ENCODE data around the gene PPP2R2B. TPM values are rescaled to one million over a fixed set of nuclear protein-coding genes. Genes with fewer than 3 reads are reported as not detected.

PPP2R2B gene
- polyA plus RNA-seq, 1 donor (not counting 4 experiments of a cell fraction or from before 2014, with no cell fraction given): 0.33 TPM

DNA sequence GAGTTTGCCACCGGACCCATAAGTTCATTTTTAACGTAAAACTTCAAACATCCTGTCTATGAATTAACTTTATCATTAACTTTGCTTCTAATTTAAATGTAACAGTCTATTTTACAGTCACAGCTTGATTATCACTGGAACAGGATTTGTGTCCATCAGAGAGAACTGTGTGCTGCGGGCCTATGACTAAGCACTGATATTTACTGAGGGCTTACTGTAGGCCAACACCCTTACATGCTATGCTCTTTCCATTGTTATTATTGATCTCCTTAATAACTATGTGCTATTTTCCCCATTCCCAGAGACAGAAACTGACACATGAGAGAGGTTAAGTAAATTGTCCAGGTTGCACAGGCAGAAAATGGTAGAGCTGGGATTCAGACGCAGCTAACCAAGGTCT, 338.6 kb downstream of the PPP2R2B start:
- no peak overlapping the region for H3K27ac ChIP-seq (ENCODE audit: control insufficient read depth, insufficient read depth, low read length)
- no peaks in the 10 kb centered on the region for H4K20me1 ChIP-seq (ENCODE audit: control insufficient read depth, extremely low read depth, insufficient read depth, low read length)
- H3K27me3 ChIP-seq (ENCODE audit: control insufficient read depth, extremely low read depth, insufficient read depth, low read length): no peaks in the 10 kb centered on the region
- H3K36me3 ChIP-seq (ENCODE audit: control insufficient read depth in 2 of 2, extremely low read depth in 1 of 2, insufficient read depth in 2 of 2, low read length in 2 of 2): no peaks in the 10 kb centered on the region
- no peak overlapping the region for H2AFZ ChIP-seq (ENCODE audit: control insufficient read depth, low read length)
- DNase-seq (ENCODE audit: low read depth, low spot score) (no peak), FAIRE-seq (no peak)
- H3K4me2 ChIP-seq (ENCODE audit: control insufficient read depth, extremely low read depth, insufficient read depth, low read depth, low read length): no peak overlapping the region
- H3K9ac ChIP-seq (ENCODE audit: control insufficient read depth, extremely low read depth, insufficient read depth, low read length): no peak overlapping the region
- no peaks in the 10 kb centered on the region for H3K79me2 ChIP-seq (ENCODE audit: control insufficient read depth, insufficient read depth, low read length)
- H3K4me1 ChIP-seq (ENCODE audit: control insufficient read depth, extremely low read depth, insufficient read depth, low read length): no peaks in the 10 kb centered on the region
- no peaks in the 10 kb centered on the region for H3K9me3 ChIP-seq (ENCODE audit: control insufficient read depth, low read depth, low read length)
- H3K9me1 ChIP-seq (ENCODE audit: control insufficient read depth, extremely low read depth, insufficient read depth, low read length): no peaks in the 10 kb centered on the region
- dilution Hi-C loops (cut with MboI; ENCODE audit: extremely low pct_ligation_motif_present, low sequenced_read_pairs): loop anchor here (25.0 kb wide), 1 partner anchor 422 kb away; no protein-coding TSS in a partner anchor
- no peak for TF ChIP-seq EZH2 (IDR thresholded peaks at IDR 0.05; ENCODE audit: low read length)
- TF ChIP-seq, protein P1, sequence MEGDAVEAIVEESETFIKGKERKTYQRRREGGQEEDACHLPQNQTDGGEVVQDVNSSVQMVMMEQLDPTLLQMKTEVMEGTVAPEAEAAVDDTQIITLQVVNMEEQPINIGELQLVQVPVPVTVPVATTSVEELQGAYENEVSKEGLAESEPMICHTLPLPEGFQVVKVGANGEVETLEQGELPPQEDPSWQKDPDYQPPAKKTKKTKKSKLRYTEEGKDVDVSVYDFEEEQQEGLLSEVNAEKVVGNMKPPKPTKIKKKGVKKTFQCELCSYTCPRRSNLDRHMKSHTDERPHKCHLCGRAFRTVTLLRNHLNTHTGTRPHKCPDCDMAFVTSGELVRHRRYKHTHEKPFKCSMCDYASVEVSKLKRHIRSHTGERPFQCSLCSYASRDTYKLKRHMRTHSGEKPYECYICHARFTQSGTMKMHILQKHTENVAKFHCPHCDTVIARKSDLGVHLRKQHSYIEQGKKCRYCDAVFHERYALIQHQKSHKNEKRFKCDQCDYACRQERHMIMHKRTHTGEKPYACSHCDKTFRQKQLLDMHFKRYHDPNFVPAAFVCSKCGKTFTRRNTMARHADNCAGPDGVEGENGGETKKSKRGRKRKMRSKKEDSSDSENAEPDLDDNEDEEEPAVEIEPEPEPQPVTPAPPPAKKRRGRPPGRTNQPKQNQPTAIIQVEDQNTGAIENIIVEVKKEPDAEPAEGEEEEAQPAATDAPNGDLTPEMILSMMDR (optimal IDR thresholded peaks at IDR 0.05 in 1 of 3, IDR thresholded peaks at IDR 0.05 in 1 of 3, conservative IDR thresholded peaks at IDR 0.05 in 1 of 3; ENCODE audit: extremely low read depth in 1 of 3, insufficient read depth in 2 of 3, low read length in 3 of 3): no peak
- no peak overlapping the region for H3K4me3 ChIP-seq (ENCODE audit: control insufficient read depth in 2 of 3, extremely low read depth in 1 of 3, insufficient read depth in 2 of 3, low read depth in 1 of 3, low read length in 3 of 3)

DNA sequence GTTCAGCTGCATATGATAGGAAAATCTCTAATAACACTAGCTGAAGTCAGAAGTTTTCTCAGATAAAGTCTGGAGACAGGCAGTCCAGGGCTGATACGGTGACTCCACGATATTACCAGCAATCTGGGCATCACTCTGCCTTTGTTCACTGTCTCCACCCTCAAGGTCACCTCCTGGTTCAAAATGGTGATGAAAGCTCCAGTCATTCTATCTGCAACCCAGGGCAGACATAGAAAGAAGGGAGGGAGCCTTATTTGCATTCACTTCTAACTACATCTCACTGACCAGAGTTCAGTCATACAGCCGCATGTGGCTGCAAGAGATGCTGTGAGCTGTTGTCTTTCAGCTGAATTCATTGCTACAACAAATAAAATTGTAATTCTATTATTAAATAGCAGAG, 340.1 kb downstream of the PPP2R2B start:
- Histone ChIP-seq H2AFZ (ENCODE audit: control insufficient read depth, low read length) (no peak overlapping the region), H3K4me3 (ENCODE audit: control insufficient read depth in 2 of 3, extremely low read depth in 1 of 3, insufficient read depth in 2 of 3, low read depth in 1 of 3, low read length in 3 of 3) (no peak overlapping the region), H3K9me3 (ENCODE audit: control insufficient read depth, low read depth, low read length) (no peaks in the 10 kb centered on the region), H3K27me3 (ENCODE audit: control insufficient read depth, extremely low read depth, insufficient read depth, low read length) (no peaks in the 10 kb centered on the region), H4K20me1 (ENCODE audit: control insufficient read depth, extremely low read depth, insufficient read depth, low read length) (no peaks in the 10 kb centered on the region), H3K4me1 (ENCODE audit: control insufficient read depth, extremely low read depth, insufficient read depth, low read length) (no peaks in the 10 kb centered on the region), H3K79me2 (ENCODE audit: control insufficient read depth, insufficient read depth, low read length) (no peaks in the 10 kb centered on the region), H3K36me3 (ENCODE audit: control insufficient read depth in 2 of 2, extremely low read depth in 1 of 2, insufficient read depth in 2 of 2, low read length in 2 of 2) (no peaks in the 10 kb centered on the region), H3K4me2 (ENCODE audit: control insufficient read depth, extremely low read depth, insufficient read depth, low read depth, low read length) (no peak overlapping the region), H3K27ac (ENCODE audit: control insufficient read depth, insufficient read depth, low read length) (no peak overlapping the region), H3K9me1 (ENCODE audit: control insufficient read depth, extremely low read depth, insufficient read depth, low read length) (no peaks in the 10 kb centered on the region), H3K9ac (ENCODE audit: control insufficient read depth, extremely low read depth, insufficient read depth, low read length) (no peak overlapping the region)
- TF ChIP-seq, protein P1 (optimal IDR thresholded peaks at IDR 0.05 in 1 of 3, IDR thresholded peaks at IDR 0.05 in 1 of 3, conservative IDR thresholded peaks at IDR 0.05 in 1 of 3; ENCODE audit: extremely low read depth in 1 of 3, insufficient read depth in 2 of 3, low read length in 3 of 3): no peak
- no peak for TF ChIP-seq EZH2 (IDR thresholded peaks at IDR 0.05; ENCODE audit: low read length)
- dilution Hi-C loops (cut with MboI; ENCODE audit: extremely low pct_ligation_motif_present, low sequenced_read_pairs): loop anchor here (25.0 kb wide), 1 partner anchor 424 kb away; no protein-coding TSS in a partner anchor
- no peak for FAIRE-seq
- DNase-seq (ENCODE audit: low read depth, low spot score): no peak
